Activated naive CD4-positive, alpha-beta T cell treated with Interleukin-2 at 50 U/mL for 16 hours (primary cell): ENCODE results near the gene EIF4A3.

Experiments used
- DNase-seq: peaks from one replicate; pipeline ENCODE4 v3.0.0-alpha.2; 2020

EIF4A3 gene

GRCh38 chr17:80110927-80111701 is 35.8 kb downstream of the EIF4A3 start:
- DNase-seq = no peak

DNA sequence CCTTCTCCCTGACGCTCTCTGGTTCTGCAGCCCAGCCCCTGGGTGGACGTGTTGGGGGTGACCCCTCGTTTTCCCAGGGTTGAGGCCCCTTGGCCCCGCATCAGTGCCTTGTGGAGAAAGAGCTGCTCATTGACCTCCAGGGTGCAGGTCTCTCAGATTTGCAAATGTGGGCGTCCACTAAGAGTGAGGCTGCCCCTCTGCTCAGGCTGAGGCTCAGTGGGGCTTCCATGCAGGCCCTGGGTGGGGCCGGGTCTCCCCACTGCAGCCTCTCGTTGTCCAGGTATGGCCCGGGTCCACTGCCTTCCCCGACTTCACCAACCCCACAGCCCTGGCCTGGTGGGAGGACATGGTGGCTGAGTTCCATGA is 36.5 kb downstream of the EIF4A3 start:
- DNase-seq = no peak

GRCh38 chr17:80109713-80110446 is 37.0 kb downstream of the EIF4A3 start:
- no peak for DNase-seq

- DNase-seq = no peak
These were observed 37.8 kb downstream of the EIF4A3 start for GRCh38 chr17:80109066-80109660.

DNA sequence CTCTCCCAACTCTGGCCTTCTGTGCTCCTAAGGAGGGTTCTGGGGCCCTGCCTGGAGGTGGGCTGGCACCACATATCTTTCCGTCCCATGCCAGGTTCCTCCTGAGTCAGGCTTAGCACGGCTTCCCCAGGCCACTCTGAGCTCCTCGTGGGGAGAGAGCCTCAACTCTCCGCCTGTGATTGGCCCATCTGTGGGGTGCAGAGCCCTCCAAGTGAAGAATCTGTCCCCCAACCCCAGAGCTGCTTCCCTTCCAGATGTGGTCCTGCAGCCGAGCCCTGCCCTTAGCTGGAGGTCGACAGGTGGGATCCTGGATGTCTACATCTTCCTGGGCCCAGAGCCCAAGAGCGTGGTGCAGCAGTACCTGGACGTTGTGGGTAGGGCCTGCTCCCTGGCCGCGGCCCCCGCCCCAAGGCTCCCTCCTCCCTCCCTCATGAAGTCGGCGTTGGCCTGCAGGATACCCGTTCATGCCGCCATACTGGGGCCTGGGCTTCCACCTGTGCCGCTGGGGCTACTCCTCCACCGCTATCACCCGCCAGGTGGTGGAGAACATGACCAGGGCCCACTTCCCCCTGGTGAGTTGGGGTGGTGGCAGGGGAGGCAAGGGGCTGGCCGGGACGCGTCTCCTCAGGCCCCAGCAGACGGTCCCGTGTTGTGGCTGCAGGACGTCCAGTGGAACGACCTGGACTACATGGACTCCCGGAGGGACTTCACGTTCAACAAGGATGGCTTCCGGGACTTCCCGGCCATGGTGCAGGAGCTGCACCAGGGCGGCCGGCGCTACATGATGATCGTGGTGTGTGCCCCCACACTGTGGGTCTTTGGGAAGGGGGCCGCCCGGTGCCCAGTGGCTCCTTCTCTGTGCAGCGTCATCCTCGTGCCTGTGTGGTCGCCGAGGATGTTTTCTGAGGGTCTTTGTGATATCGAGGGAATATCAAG is 38.6 kb downstream of the EIF4A3 start:
- DNase-seq = no peak

- DNase-seq = no peak
These were observed 39.5 kb downstream of the EIF4A3 start for GRCh38 chr17:80107231-80108021.

DNA sequence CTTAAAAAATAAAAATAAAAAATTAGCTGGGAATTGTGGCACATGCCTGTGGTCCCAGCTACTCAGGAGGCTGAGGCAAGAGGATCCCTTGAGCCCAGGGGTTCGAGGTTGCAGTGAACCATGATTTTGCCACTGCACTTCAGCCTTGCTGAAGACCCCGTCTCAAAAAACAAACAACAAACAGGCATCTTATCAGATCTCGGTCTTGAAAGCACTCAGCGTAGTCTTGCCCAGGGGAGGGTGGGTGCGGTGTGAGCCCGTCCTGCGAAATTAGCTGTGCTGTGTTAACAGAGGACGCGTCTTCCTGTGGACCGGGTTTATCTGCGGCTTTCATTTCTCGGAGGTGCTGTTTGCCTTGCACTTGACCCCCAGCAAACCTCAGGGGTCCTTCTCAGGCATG is 40.2 kb downstream of the EIF4A3 start:
- no peak for DNase-seq

- no peak for DNase-seq
These were observed 40.8 kb downstream of the EIF4A3 start for GRCh38 chr17:80106176-80106575.

- no peak for DNase-seq
These were observed 41.2 kb downstream of the EIF4A3 start for GRCh38 chr17:80105762-80106161.

DNA sequence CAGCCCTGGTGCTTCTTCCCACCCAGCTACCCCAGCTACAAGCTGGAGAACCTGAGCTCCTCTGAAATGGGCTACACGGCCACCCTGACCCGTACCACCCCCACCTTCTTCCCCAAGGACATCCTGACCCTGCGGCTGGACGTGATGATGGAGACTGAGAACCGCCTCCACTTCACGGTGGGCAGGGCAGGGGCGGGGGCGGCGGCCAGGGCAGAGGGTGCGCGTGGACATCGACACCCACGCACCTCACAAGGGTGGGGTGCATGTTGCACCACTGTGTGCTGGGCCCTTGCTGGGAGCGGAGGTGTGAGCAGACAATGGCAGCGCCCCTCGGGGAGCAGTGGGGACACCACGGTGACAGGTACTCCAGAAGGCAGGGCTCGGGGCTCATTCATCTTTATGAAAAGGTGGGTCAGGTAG is 42.0 kb downstream of the EIF4A3 start:
- DNase-seq = no peak

DNA sequence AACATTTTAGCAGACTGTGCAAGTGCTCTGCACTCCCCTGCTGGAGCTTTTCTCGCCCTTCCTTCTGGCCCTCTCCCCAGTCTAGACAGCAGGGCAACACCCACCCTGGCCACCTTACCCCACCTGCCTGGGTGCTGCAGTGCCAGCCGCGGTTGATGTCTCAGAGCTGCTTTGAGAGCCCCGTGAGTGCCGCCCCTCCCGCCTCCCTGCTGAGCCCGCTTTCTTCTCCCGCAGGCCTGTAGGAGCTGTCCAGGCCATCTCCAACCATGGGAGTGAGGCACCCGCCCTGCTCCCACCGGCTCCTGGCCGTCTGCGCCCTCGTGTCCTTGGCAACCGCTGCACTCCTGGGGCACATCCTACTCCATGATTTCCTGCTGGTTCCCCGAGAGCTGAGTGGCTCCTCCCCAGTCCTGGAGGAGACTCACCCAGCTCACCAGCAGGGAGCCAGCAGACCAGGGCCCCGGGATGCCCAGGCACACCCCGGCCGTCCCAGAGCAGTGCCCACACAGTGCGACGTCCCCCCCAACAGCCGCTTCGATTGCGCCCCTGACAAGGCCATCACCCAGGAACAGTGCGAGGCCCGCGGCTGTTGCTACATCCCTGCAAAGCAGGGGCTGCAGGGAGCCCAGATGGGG is 42.5 kb downstream of the EIF4A3 start:
- DNase-seq = no peak

GRCh38 chr17:80103449-80104085 is 43.4 kb downstream of the EIF4A3 start:
- no peak for DNase-seq

DNA sequence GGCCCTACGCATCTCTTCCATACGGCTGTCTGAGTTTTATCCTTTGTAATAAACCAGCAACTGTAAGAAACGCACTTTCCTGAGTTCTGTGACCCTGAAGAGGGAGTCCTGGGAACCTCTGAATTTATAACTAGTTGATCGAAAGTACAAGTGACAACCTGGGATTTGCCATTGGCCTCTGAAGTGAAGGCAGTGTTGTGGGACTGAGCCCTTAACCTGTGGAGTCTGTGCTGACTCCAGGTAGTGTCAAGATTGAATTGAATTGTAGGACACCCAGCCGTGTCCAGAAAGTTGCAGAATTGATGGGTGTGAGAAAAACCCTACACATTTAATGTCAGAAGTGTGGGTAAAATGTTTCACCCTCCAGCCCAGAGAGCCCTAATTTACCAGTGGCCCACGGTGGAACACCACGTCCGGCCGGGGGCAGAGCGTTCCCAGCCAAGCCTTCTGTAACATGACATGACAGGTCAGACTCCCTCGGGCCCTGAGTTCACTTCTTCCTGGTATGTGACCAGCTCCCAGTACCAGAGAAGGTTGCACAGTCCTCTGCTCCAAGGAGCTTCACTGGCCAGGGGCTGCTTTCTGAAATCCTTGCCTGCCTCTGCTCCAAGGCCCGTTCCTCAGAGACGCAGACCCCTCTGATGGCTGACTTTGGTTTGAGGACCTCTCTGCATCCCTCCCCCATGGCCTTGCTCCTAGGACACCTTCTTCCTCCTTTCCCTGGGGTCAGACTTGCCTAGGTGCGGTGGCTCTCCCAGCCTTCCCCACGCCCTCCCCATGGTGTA is 44.1 kb downstream of the EIF4A3 start:
- no peak for DNase-seq

DNA sequence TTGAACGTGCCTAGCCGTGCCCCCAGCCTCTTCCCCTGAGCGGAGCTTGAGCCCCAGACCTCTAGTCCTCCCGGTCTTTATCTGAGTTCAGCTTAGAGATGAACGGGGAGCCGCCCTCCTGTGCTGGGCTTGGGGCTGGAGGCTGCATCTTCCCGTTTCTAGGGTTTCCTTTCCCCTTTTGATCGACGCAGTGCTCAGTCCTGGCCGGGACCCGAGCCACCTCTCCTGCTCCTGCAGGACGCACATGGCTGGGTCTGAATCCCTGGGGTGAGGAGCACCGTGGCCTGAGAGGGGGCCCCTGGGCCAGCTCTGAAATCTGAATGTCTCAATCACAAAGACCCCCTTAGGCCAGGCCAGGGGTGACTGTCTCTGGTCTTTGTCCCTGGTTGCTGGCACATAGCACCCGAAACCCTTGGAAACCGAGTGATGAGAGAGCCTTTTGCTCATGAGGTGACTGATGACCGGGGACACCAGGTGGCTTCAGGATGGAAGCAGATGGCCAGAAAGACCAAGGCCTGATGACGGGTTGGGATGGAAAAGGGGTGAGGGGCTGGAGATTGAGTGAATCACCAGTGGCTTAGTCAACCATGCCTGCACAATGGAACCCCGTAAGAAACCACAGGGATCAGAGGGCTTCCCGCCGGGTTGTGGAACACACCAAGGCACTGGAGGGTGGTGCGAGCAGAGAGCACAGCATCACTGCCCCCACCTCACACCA is 44.8 kb downstream of the EIF4A3 start:
- peak; percentile 14 for DNase-seq

DNA sequence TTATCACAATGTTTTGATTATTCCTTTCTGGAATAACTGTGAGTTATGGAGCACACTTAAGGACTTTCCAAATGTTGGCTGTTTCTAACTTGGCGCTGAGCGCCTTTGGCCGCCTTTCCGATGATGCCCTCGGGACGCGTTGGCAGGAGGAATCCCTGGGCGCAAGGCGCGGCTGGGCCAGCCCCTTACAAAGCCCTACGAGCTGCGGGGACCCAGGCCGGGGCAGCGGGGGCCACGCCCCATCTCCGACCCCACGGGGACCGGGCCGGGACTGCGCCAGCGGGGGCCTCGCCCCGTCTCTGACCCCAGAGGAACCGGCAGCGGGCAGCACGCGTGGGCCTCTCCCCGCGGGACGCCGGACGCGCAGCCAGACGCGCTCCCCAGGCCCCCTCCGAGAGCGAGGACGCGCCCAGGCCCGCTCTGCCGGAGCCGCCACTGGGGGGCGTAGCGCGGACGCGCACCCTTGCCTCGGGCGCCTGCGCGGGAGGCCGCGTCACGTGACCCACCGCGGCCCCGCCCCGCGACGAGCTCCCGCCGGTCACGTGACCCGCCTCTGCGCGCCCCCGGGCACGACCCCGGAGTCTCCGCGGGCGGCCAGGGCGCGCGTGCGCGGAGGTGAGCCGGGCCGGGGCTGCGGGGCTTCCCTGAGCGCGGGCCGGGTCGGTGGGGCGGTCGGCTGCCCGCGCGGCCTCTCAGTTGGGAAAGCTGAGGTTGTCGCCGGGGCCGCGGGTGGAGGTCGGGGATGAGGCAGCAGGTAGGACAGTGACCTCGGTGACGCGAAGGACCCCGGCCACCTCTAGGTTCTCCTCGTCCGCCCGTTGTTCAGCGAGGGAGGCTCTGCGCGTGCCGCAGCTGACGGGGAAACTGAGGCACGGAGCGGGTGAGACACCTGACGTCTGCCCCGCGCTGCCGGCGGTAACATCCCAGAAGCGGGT is 45.6 kb downstream of the EIF4A3 start, which contains the start of gene GAA:
TSS of gene GAA (plus strand) at position 571 of the 935 bp plus-strand sequence. CDS start 3,006 bp downstream, outside the sequence.
- DNase-seq = peak; percentile 84

DNA sequence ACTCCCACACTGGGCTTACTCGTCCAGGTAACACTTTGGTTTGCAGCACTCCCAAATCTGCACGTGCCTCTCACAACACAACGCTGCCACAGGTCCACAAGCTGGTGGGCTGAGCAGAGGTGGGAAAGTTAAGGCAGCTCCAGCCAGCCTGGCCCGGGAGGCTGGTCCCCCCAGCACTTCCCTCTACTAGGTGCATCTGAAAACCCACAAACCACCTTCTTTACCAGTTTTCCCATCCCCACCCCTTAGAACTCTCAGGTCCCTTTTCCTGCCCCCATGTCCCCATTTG is 46.9 kb downstream of the EIF4A3 start:
- no peak for DNase-seq

DNA sequence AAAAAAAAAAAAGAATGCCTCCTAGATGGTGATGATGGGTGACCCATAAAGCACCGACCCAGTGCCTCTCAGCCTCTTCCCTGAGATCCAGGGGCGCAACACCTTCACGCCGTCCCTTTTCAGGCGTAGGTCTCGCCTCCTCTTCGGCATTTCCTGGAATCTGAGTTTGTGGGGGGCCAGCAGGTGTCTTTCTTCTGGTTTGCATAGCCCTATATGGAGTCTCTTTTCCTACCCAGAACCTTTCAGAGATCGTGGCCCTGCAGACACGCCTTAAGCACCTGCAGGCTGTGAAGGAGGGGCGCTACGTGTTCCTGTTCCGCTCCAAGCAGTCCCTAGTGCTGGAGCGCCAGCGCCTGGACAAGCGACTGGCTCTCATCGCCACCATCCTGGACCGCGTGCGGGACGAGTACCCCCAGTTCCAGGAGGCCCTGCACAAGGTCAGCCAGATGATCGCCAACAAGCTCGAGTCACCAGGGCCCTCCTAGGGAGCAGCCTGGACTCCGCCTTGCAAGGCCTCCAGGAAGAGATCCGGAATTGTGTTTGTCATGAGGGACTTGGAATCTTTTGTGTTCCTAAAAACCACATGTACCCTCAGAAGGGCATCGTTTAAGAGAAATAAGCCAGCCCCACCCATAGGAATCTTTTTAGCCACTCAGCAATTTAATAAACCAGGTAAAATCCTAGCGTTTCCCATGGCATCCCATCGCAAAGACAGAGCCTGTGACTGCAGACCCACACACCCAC is 47.5 kb downstream of the EIF4A3 start:
- DNase-seq = no peak
